ENCODE data around the gene DYNC2I2. TPM values are rescaled to one million over a fixed set of nuclear protein-coding genes. Genes with fewer than 3 reads are reported as not detected.
"Not testable (repeated sequence)": the region's sequence is repeated elsewhere in the genome, so short reads cannot be mapped to it uniquely, and the experiment has no call there.

Gene DYNC2I2
- total and polyA plus RNA-seq, 5 donors from 2014 or later, result 2.3 to 10.2 (median 3.6) TPM

DNA sequence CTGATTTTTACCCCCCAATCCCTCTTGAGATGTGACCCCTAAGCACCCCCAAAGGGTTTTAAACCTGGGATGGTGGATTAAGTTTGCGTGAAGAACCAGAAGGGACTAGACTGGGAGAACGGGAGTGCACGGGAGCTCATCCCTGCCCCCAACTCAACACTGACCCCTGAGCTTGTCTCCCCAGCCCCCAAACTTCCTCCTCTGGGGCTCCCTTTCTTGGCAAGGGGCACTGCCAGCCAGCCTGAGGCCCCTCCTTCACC, 27.3 kb upstream of the DYNC2I2 start:
- ATAC-seq (ENCODE audit: low read depth in 2 of 2), result no peak
- Histone ChIP-seq H3K4me3 (ENCODE audit: low read depth, low read length) (peak overlapping the region; percentile 92), H3K36me3 (ENCODE audit: control insufficient read depth, insufficient read depth, low read length) (no peaks in the 10 kb centered on the region)

DNA sequence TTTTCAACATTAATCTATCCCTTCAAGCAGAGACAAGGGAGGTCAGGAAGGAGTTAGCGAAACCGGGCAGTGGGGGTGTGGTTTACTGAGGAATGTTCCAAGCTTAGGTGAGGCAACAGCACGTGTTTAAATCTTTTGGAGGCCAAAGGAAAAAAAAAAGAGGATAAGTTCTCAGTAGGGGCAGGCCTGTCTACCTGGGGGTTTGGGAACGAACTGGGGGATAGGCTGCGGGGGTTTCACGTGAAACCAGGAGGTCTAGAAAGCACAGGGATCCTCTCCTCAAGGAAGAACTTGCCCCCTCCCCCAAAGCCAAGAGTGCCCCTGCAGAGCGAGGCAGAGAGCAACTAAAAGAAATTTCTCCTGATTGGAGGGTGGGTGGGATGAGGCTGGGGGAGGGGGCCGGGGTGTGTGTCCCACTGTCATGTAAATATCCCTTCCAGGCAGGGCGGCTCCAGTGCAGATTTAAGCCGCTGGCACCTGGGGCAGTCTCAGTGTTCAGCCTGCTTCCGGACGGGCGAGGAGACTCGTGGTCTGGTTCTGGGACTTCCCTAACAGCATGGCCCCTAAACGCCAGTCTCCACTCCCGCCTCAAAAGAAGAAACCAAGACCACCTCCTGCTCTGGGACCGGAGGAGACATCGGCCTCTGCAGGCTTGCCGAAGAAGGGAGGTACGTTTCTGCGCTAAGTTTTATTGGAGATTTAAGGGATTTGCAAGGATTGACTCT, 26.9 kb upstream of the DYNC2I2 start:
- Histone ChIP-seq H3K4me1 (ENCODE audit: control insufficient read depth, insufficient read depth, low read length, poor library complexity, severe bottlenecking) (peaks cover 50% of the 10 kb centered on the region), H3K36me3 (ENCODE audit: control insufficient read depth, insufficient read depth, low read length) (no peaks in the 10 kb centered on the region), H3K27me3 (ENCODE audit: control insufficient read depth, insufficient read depth, low read length) (no peaks in the 10 kb centered on the region), H3K27ac (ENCODE audit: insufficient read depth, low read length, poor library complexity, severe bottlenecking) (peak overlapping the region; percentile 83), H3K4me3 (ENCODE audit: low read depth, low read length) (peak overlapping the region; percentile 92), H3K9me3 (ENCODE audit: control insufficient read depth in 2 of 2, low read length in 2 of 2) (no peaks in the 10 kb centered on the region)
- Mint-ChIP-seq H3K4me1 (peaks cover 12 to 61% (median 38%) of the 10 kb centered on the region in 4 donors), H3K4me3 (peak overlapping the region; percentile 93 to 100 (median 98)), H3K36me3 (no peaks in the 10 kb centered on the region), H3K9me3 (no peaks in the 10 kb centered on the region), H3K27ac (peak overlapping the region; percentile 94 to 100 (median 97)), H3K27me3 (peaks cover 4% of the 10 kb centered on the region)
- ATAC-seq (ENCODE audit: low read depth in 2 of 2) (no peak), DNase-seq (peak in 1 of 3 donors; percentile 55)

More for the DNA sequence above, 27.3 kb upstream of the DYNC2I2 start:
- H3K9me3 Mint-ChIP-seq, result no peaks in the 10 kb centered on the region
- H3K4me3 Mint-ChIP-seq, result peak overlapping the region; percentile 93 to 100 (median 98)
- no peaks in the 10 kb centered on the region for H3K9me3 ChIP-seq (ENCODE audit: control insufficient read depth in 2 of 2, low read length in 2 of 2)
- peaks cover 5% of the 10 kb centered on the region for H3K27me3 Mint-ChIP-seq
- no peak for DNase-seq
- no peaks in the 10 kb centered on the region for H3K36me3 Mint-ChIP-seq
- H3K27ac ChIP-seq (ENCODE audit: insufficient read depth, low read length, poor library complexity, severe bottlenecking), result peak overlapping the region; percentile 83
- peak overlapping the region; percentile 94 to 100 (median 97) for H3K27ac Mint-ChIP-seq
- peaks cover 51% of the 10 kb centered on the region for H3K4me1 ChIP-seq (ENCODE audit: control insufficient read depth, insufficient read depth, low read length, poor library complexity, severe bottlenecking)
- H3K27me3 ChIP-seq (ENCODE audit: control insufficient read depth, insufficient read depth, low read length), result no peaks in the 10 kb centered on the region
- H3K4me1 Mint-ChIP-seq, result peaks cover 13 to 62% (median 38%) of the 10 kb centered on the region in 4 donors

GRCh38 chr9:128677794-128678193, 21.1 kb upstream of the DYNC2I2 start:
- H3K4me3 ChIP-seq (ENCODE audit: low read depth, low read length), result no peak overlapping the region
- H3K4me3 Mint-ChIP-seq, result no peak overlapping the region
- no peaks in the 10 kb centered on the region for H3K4me1 ChIP-seq (ENCODE audit: control insufficient read depth, insufficient read depth, low read length, poor library complexity, severe bottlenecking)
- peaks cover 0 to 7% (median 3%) of the 10 kb centered on the region in 4 donors for H3K4me1 Mint-ChIP-seq
- ATAC-seq (ENCODE audit: low read depth in 2 of 2), result no peak
- no peaks in the 10 kb centered on the region for H3K36me3 ChIP-seq (ENCODE audit: control insufficient read depth, insufficient read depth, low read length)
- H3K27ac Mint-ChIP-seq, result no peak overlapping the region
- H3K27me3 ChIP-seq (ENCODE audit: control insufficient read depth, insufficient read depth, low read length), result no peaks in the 10 kb centered on the region
- no peak overlapping the region for H3K27ac ChIP-seq (ENCODE audit: insufficient read depth, low read length, poor library complexity, severe bottlenecking)
- DNase-seq, result no peak
- no peaks in the 10 kb centered on the region for H3K9me3 ChIP-seq (ENCODE audit: control insufficient read depth in 2 of 2, low read length in 2 of 2)
- H3K9me3 Mint-ChIP-seq, result no peaks in the 10 kb centered on the region
- no peaks in the 10 kb centered on the region for H3K27me3 Mint-ChIP-seq
- peaks cover 3% of the 10 kb centered on the region for H3K36me3 Mint-ChIP-seq

DNA sequence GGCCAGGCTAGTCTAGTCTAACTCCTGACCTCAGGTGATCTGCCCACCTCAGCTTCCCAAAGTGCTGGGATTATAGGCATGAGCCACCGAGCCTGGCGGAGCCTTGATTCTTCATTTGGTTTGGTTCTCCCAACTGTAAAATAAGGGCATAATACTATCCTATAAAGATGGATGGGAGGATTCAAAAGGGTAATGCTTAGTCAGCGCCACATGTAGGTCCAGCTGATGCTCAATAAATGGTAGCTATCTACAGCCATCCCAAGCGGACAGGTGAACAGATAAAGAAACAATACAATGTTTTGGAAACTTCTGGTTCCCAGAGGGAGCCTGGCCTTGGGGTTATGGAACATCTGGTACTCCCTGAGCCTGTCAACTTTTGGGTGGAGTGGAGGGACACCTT, 18.7 kb upstream of the DYNC2I2 start:
- peaks cover 3% of the 10 kb centered on the region for H3K36me3 Mint-ChIP-seq
- Histone ChIP-seq H3K36me3 (ENCODE audit: control insufficient read depth, insufficient read depth, low read length) (no peaks in the 10 kb centered on the region), H3K9me3 (ENCODE audit: control insufficient read depth in 2 of 2, low read length in 2 of 2) (no peaks in the 10 kb centered on the region), H3K27ac (ENCODE audit: insufficient read depth, low read length, poor library complexity, severe bottlenecking) (no peak overlapping the region), H3K4me3 (ENCODE audit: low read depth, low read length) (no peak overlapping the region), H3K4me1 (ENCODE audit: control insufficient read depth, insufficient read depth, low read length, poor library complexity, severe bottlenecking) (no peaks in the 10 kb centered on the region), H3K27me3 (ENCODE audit: control insufficient read depth, insufficient read depth, low read length) (no peaks in the 10 kb centered on the region)
- DNase-seq (no peak), ATAC-seq (ENCODE audit: low read depth in 2 of 2) (no peak)
- H3K27ac Mint-ChIP-seq, result no peak overlapping the region
- no peaks in the 10 kb centered on the region for H3K9me3 Mint-ChIP-seq
- no peaks in the 10 kb centered on the region for H3K27me3 Mint-ChIP-seq
- peaks cover 0 to 2% (median 0%) of the 10 kb centered on the region in 4 donors for H3K4me1 Mint-ChIP-seq
- peak overlapping the region in 1 of 4 donors; percentile 15 for H3K4me3 Mint-ChIP-seq

DNA sequence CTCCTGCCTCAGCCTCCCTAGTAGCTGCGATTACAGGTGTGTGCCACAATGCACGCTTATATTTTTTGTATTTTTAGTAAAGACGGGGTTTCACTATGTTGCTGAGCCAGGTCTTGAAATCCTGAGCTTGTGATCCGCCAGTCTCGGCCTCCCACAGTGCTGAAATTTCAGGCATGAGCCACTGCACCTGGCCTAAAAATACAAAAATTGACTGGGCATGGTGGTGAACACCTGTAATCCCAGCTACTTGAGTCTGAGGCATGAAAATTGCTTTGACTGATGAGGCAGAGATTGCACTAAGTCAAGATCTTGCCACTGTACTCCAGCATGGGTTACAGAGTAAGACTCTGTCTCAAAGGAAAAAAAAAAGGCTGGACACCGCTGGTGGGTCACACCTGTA, 13.1 kb upstream of the DYNC2I2 start:
- Histone ChIP-seq H3K4me1 (ENCODE audit: control insufficient read depth, insufficient read depth, low read length, poor library complexity, severe bottlenecking) (no peaks in the 10 kb centered on the region), H3K27ac (ENCODE audit: insufficient read depth, low read length, poor library complexity, severe bottlenecking) (no peak overlapping the region), H3K27me3 (ENCODE audit: control insufficient read depth, insufficient read depth, low read length) (no peaks in the 10 kb centered on the region), H3K36me3 (ENCODE audit: control insufficient read depth, insufficient read depth, low read length) (no peaks in the 10 kb centered on the region), H3K4me3 (ENCODE audit: low read depth, low read length) (no peak overlapping the region), H3K9me3 (ENCODE audit: control insufficient read depth in 2 of 2, low read length in 2 of 2) (no peaks in the 10 kb centered on the region)
- DNase-seq, result no peak
- Mint-ChIP-seq H3K27ac (no peak overlapping the region), H3K4me1 (no peaks in the 10 kb centered on the region), H3K36me3 (no peaks in the 10 kb centered on the region), H3K4me3 (no peak overlapping the region), H3K27me3 (no peaks in the 10 kb centered on the region), H3K9me3 (no peaks in the 10 kb centered on the region)
- no peak for ATAC-seq (ENCODE audit: low read depth in 2 of 2)

DNA sequence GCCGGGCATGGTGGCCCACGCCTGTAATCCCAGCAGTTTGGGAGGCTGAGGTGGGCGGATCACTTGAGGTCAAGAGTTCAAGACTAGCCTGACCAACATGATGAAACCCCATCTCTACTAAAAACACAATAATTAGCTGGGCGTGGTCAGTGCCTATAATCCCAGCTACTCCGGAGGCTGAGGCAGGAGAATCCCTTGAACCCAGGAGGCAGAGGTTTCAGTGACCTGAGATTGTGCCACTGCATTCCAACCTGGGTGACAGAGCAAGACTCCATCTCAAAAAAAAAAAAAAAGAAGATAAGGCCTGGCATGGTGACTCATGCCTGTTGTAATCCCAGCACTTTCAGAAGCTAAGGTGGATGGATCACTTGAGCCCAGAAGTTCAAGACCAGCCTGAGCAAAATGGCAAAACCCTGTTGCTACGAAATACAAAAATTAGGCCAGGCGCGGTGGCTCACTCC, 9.9 kb upstream of the DYNC2I2 start:
- ATAC-seq (ENCODE audit: low read depth in 2 of 2); H3K4me3 ChIP-seq (ENCODE audit: low read depth, low read length); H3K4me1 Mint-ChIP-seq; DNase-seq; H3K4me3 Mint-ChIP-seq; H3K36me3 Mint-ChIP-seq; H3K4me1 ChIP-seq (ENCODE audit: control insufficient read depth, insufficient read depth, low read length, poor library complexity, severe bottlenecking); H3K9me3 Mint-ChIP-seq; H3K27me3 Mint-ChIP-seq; H3K27me3 ChIP-seq (ENCODE audit: control insufficient read depth, insufficient read depth, low read length); H3K27ac ChIP-seq (ENCODE audit: insufficient read depth, low read length, poor library complexity, severe bottlenecking); H3K36me3 ChIP-seq (ENCODE audit: control insufficient read depth, insufficient read depth, low read length); H3K9me3 ChIP-seq (ENCODE audit: control insufficient read depth in 2 of 2, low read length in 2 of 2): not testable (repeated sequence)
- H3K27ac Mint-ChIP-seq, result peak overlapping the region in 1 of 3 donors; percentile 25

GRCh38 chr9:128657796-128658195, 1.1 kb upstream of the DYNC2I2 start:
- ATAC-seq (ENCODE audit: low read depth in 2 of 2), result no peak
- Mint-ChIP-seq H3K36me3 (no peaks in the 10 kb centered on the region), H3K4me1 (peaks cover 3 to 9% (median 7%) of the 10 kb centered on the region in 4 donors), H3K9me3 (no peaks in the 10 kb centered on the region), H3K4me3 (peak overlapping the region in 3 of 4 donors; percentile 85 to 94 (median 93)), H3K27ac (peak overlapping the region in 1 of 3 donors; percentile 100), H3K27me3 (no peaks in the 10 kb centered on the region)
- DNase-seq, result no peak
- Histone ChIP-seq H3K36me3 (ENCODE audit: control insufficient read depth, insufficient read depth, low read length) (no peaks in the 10 kb centered on the region), H3K4me3 (ENCODE audit: low read depth, low read length) (no peak overlapping the region), H3K27me3 (ENCODE audit: control insufficient read depth, insufficient read depth, low read length) (no peaks in the 10 kb centered on the region), H3K27ac (ENCODE audit: insufficient read depth, low read length, poor library complexity, severe bottlenecking) (no peak overlapping the region), H3K4me1 (ENCODE audit: control insufficient read depth, insufficient read depth, low read length, poor library complexity, severe bottlenecking) (peaks cover 5% of the 10 kb centered on the region), H3K9me3 (ENCODE audit: control insufficient read depth in 2 of 2, low read length in 2 of 2) (no peaks in the 10 kb centered on the region)

DNA sequence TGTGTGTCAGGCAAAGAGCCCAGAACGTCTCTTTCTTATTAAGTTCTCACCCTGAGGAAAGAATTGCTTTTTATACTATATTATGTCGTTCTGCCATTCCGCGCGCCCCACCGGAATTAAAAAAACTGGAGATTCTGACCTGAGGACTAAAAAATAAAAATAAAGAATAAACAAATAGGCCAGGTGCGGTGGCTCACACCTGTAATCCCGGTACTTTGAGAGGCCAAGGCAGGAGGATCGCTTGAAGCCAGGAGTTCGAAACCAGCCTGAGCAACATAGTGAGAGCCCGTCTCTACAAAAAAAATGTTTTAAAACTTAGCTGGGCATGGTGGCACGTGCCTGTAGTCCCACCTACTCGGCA, 677 bp upstream of the DYNC2I2 start:
- H3K4me3 ChIP-seq (ENCODE audit: low read depth, low read length), result peak overlapping the region; percentile 92

More for the DNA sequence above, 677 bp upstream of the DYNC2I2 start:
- Mint-ChIP-seq H3K4me3 (peak overlapping the region; percentile 85 to 94 (median 93)), H3K36me3 (no peaks in the 10 kb centered on the region), H3K27me3 (no peaks in the 10 kb centered on the region), H3K27ac (peak overlapping the region; percentile 98 to 100 (median 99)), H3K4me1 (peaks cover 3 to 9% (median 7%) of the 10 kb centered on the region in 4 donors), H3K9me3 (no peaks in the 10 kb centered on the region)
- no peak for DNase-seq
- ATAC-seq (ENCODE audit: low read depth in 2 of 2), result no peak
- Histone ChIP-seq H3K36me3 (ENCODE audit: control insufficient read depth, insufficient read depth, low read length) (no peaks in the 10 kb centered on the region), H3K27me3 (ENCODE audit: control insufficient read depth, insufficient read depth, low read length) (no peaks in the 10 kb centered on the region), H3K9me3 (ENCODE audit: control insufficient read depth in 2 of 2, low read length in 2 of 2) (no peaks in the 10 kb centered on the region), H3K4me1 (ENCODE audit: control insufficient read depth, insufficient read depth, low read length, poor library complexity, severe bottlenecking) (peaks cover 5% of the 10 kb centered on the region), H3K27ac (ENCODE audit: insufficient read depth, low read length, poor library complexity, severe bottlenecking) (peak overlapping the region; percentile 93)

All from CD4-positive, CD25-positive, alpha-beta regulatory T cell (primary cell).